Activated CD4-positive, alpha-beta T cell treated with anti-CD3 and anti-CD28 coated beads for 36 hours (primary cell): ENCODE results near the gene LIM2. TPM values are rescaled to one million over a fixed set of nuclear protein-coding genes. Genes with fewer than 3 reads are reported as not detected.
A peak's percentile ranks its signal among the peaks of the same experiment; 100 is the strongest.

ENCODE experiments used
- ATAC-seq: fragments of 200-7000 bp; cut with Tn5 transposase; one replicate; pipeline ENCODE4 v1.10.0; 2021; ENCODE audit warnings: mild to moderate bottlenecking, moderate library complexity
- CTCF ChIA-PET: fragments of 350-600 bp; sonication (Branson Sonifier 250); formaldehyde crosslinking; loops from one replicate; lab custom pipeline; 2021; ENCODE audit warnings: antibody characterized with exemption; lab: Charles Lee
- POLR2A ChIA-PET: fragments of 350-600 bp; sonication (Branson Sonifier 250); formaldehyde crosslinking; loops from one replicate; lab custom pipeline; 2021; ENCODE audit warnings: antibody characterized with exemption, inconsistent platforms; lab: Charles Lee
- DNase-seq: peaks from one replicate; pipeline ENCODE4 v3.0.0-alpha.2; 2020
- H3K27ac Mint-ChIP-seq: one replicate; pipeline ENCODE4 v1.8.0; 2021; ENCODE audit warnings: mixed read lengths
- H3K27me3 Mint-ChIP-seq: one replicate; pipeline ENCODE4 v1.8.0; 2021; ENCODE audit warnings: mixed read lengths
- H3K36me3 Mint-ChIP-seq: one replicate; pipeline ENCODE4 v1.8.0; 2021; ENCODE audit warnings: low read depth, mixed read lengths
- H3K4me1 Mint-ChIP-seq: one replicate; pipeline ENCODE4 v1.8.0; 2021; ENCODE audit warnings: mixed read lengths
- H3K4me3 Mint-ChIP-seq: one replicate; pipeline ENCODE4 v1.8.0; 2021; ENCODE audit warnings: mild to moderate bottlenecking, moderate library complexity, mixed read lengths
- H3K9me3 Mint-ChIP-seq: one replicate; pipeline ENCODE4 v1.8.0; 2021; ENCODE audit warnings: low read depth, mixed read lengths
- intact Hi-C, 2 experiments: fragments of 100-400 bp; cut with DNase I in 1 of 2; cut with micrococcal nuclease in 1 of 2; formaldehyde crosslinking; loops; one replicate each; pipeline versions ENCODE4 v1.14.2 to v1.15.1; 2022 to 2024; cut with DNase I, micrococcal nuclease
- total RNA-seq, 2 experiments: library from RNA; stranded (reverse); gene quantifications; one replicate each; pipeline ENCODE4 v1.2.3, GENCODE V29; 2021

Gene LIM2
- total RNA-seq, 2 experiments from 2014 or later = 0.27 TPM; not detected in 1

GRCh38 chr19:51365965-51366388 is 21.8 kb downstream of the LIM2 start, which contains the start of gene ETFB:
TSS of gene ETFB (minus strand) at chr19:51366388. CDS start at chr19:51366326, 62 bp downstream.
- POLR2A ChIA-PET = interaction anchor here (1.6 kb wide), 1 partner anchor 30 kb away, joined by 9 read pairs; no protein-coding TSS in a partner anchor
- peak within 1 kb of the TSS; percentile 90 for H3K4me3 Mint-ChIP-seq
- peaks cover 26% of the 10 kb centered on the region for H3K36me3 Mint-ChIP-seq
- H3K27ac Mint-ChIP-seq = peak within 1 kb of the TSS; percentile 97
- intact Hi-C loops = loop anchor here in 1 of 2 experiments (1.0 to 2.0 kb wide), 2 partner anchors 338 to 561 kb away; no protein-coding TSS in a partner anchor
- no peak for DNase-seq
- ATAC-seq = no peak
- peaks cover 51% of the 10 kb centered on the region for H3K4me1 Mint-ChIP-seq
- no peaks in the 10 kb centered on the region for H3K9me3 Mint-ChIP-seq
- CTCF ChIA-PET = interaction anchor here (0.6 to 1.2 kb wide), 4 partner anchors 19 to 662 kb away, joined by 3 to 5 read pairs (median 4); partner anchors contain the start of gene ZNF614
- H3K27me3 Mint-ChIP-seq = no peaks in the 10 kb centered on the region

- peak; percentile 45 for DNase-seq
- peak overlapping the region; percentile 96 for H3K27ac Mint-ChIP-seq
- intact Hi-C loops = no loop called here
- ChIA-PET POLR2A (interaction anchor here (1.6 kb wide), 2 partner anchors 25 to 30 kb away, joined by 7 to 9 read pairs; no protein-coding TSS in a partner anchor), CTCF (interaction anchor here (0.6 to 1.2 kb wide), 4 partner anchors 19 to 663 kb away, joined by 3 to 5 read pairs (median 4); partner anchors contain the start of gene ZNF614)
- peak overlapping the region; percentile 90 for H3K4me3 Mint-ChIP-seq
- H3K4me1 Mint-ChIP-seq = peaks cover 48% of the 10 kb centered on the region
- H3K9me3 Mint-ChIP-seq = no peaks in the 10 kb centered on the region
- H3K36me3 Mint-ChIP-seq = peaks cover 22% of the 10 kb centered on the region
- no peak for ATAC-seq
- H3K27me3 Mint-ChIP-seq = no peaks in the 10 kb centered on the region
These were observed 22.4 kb downstream of the LIM2 start for GRCh38 chr19:51365211-51365964.

GRCh38 chr19:51364200-51365106 is 23.3 kb downstream of the LIM2 start:
- ChIA-PET CTCF (interaction anchor here (1.1 to 1.6 kb wide), 2 partner anchors 10 to 32 kb away, joined by 3 to 6 read pairs; no protein-coding TSS in a partner anchor), POLR2A (interaction anchor here (1.6 kb wide), 1 partner anchor 24 kb away, joined by 7 read pairs; no protein-coding TSS in a partner anchor)
- Mint-ChIP-seq H3K27me3 (no peaks in the 10 kb centered on the region), H3K27ac (peak overlapping the region; percentile 82), H3K9me3 (no peaks in the 10 kb centered on the region), H3K4me1 (peaks cover 47% of the 10 kb centered on the region), H3K4me3 (peak overlapping the region; percentile 46), H3K36me3 (peaks cover 19% of the 10 kb centered on the region)
- ATAC-seq (no peak), DNase-seq (no peak)
- intact Hi-C loops = no loop called here

DNA sequence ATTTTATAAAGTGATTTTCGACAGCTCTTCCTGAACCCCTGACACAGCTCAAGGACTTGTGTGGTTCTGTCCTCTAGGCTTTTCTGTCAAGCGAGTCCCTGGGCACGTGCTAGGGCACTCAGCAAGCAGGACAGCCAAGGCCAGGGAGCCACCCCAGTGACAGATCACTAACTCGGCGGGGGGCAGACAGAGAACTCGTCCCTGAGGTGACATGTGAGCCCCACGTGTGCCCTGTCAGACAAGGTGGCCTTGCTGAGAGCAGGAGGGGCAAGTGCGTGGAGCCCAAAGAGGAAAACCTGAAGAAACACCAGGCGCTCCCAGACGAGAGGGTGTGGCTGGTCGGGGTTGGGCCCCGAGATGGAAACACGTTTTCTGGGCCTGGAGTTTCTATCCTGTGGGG is 26.5 kb downstream of the LIM2 start:
- Mint-ChIP-seq H3K9me3 (peaks cover under 1% of the 10 kb centered on the region), H3K27ac (no peak overlapping the region), H3K27me3 (no peaks in the 10 kb centered on the region), H3K4me1 (peaks cover 53% of the 10 kb centered on the region), H3K4me3 (no peak overlapping the region), H3K36me3 (peaks cover 19% of the 10 kb centered on the region)
- intact Hi-C loops = no loop called here
- DNase-seq (no peak), ATAC-seq (no peak)
- ChIA-PET POLR2A (no interaction called here), CTCF (no interaction called here)

DNA sequence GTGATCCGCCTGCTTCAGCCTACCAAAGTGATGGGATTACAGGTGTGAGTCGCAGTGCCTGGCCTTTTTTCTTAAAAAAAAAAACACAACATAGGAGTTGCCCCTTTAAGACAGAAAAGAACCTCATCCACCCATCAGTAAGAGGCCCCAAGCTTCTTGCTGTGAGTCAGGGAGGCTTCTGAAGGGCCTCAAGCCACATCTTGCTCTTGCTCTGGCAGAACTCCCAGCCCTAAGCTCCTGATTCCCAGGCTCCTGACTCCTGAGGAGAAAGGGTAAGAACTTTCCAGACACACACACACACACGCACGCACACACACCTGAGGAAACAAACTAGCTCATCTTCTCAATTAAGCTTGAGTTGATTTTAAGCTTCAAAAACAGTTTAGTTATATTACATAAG is 28.5 kb downstream of the LIM2 start:
- Mint-ChIP-seq H3K4me1 (peaks cover 55% of the 10 kb centered on the region), H3K36me3 (peaks cover 20% of the 10 kb centered on the region), H3K27ac (no peak overlapping the region), H3K9me3 (peaks cover 2% of the 10 kb centered on the region), H3K27me3 (no peaks in the 10 kb centered on the region), H3K4me3 (no peak overlapping the region)
- DNase-seq (no peak), ATAC-seq (no peak)
- intact Hi-C loops = no loop called here
- ChIA-PET POLR2A (interaction anchor here (0.6 kb wide), 1 partner anchor 1018 kb away, joined by 3 read pairs; no protein-coding TSS in a partner anchor), CTCF (interaction anchor here (0.6 to 1.8 kb wide), 4 partner anchors 11 to 62 kb away, joined by 3 to 9 read pairs (median 7); partner anchors contain the start of gene VSIG10L)

DNA sequence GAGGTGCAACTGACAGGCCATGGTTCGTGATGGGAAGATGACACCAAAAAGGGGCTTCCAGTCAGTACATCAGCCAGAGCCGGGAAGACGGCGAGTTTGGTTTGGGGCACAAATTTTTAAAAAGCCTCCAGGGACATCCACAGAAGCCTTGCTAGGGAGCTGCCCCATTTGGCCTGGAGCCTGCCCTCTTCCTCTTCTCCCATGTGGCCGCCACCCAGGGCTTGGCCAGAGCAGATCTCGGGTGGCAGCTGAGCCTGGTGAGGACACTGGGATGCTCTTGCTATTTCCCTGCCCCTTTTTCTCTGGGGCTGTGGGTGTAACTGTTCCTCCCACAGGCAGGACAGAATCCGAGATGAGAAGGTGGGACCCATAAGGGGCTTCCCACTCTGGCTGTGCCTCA is 29.8 kb downstream of the LIM2 start:
- no peaks in the 10 kb centered on the region for H3K27me3 Mint-ChIP-seq

GRCh38 chr19:51356159-51356801 is 31.5 kb downstream of the LIM2 start:
- POLR2A ChIA-PET = no interaction called here

More for the DNA sequence above, 29.8 kb downstream of the LIM2 start:
- ChIA-PET CTCF (interaction anchor here (0.6 kb wide), 1 partner anchor 105 kb away, joined by 3 read pairs; no protein-coding TSS in a partner anchor), POLR2A (no interaction called here)
- H3K36me3 Mint-ChIP-seq = peaks cover 19% of the 10 kb centered on the region
- peaks cover 2% of the 10 kb centered on the region for H3K9me3 Mint-ChIP-seq
- DNase-seq (no peak), ATAC-seq (no peak)
- H3K4me1 Mint-ChIP-seq = peaks cover 46% of the 10 kb centered on the region
- H3K4me3 Mint-ChIP-seq = no peak overlapping the region
- intact Hi-C loops = no loop called here
- H3K27ac Mint-ChIP-seq = no peak overlapping the region

DNA sequence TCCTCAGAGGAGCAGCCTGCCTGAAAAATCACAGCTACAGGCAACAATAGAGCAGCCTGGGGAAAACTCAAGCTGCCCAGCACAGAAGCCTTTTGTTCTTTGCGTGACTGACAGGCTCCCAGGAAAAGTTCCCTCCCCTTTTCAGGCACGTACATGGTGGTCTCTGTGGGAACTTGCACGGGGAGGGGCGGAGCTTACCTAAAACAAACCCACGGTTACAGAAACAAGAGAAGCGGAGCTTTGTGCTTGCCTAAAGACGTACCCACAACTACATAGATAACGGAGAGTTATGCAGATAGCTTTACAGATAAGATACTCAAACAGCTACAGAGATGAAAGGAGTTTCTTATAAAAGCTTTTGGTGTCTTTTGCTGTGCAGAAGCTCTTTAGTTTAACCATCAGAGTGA is 33.0 kb downstream of the LIM2 start:
- H3K4me3 Mint-ChIP-seq = peak overlapping the region; percentile 24
- H3K4me1 Mint-ChIP-seq = peaks cover 31% of the 10 kb centered on the region
- peak; percentile 84 for ATAC-seq
- intact Hi-C loops = no loop called here
- peak; percentile 48 for DNase-seq
- peaks cover 42% of the 10 kb centered on the region for H3K36me3 Mint-ChIP-seq
- peak overlapping the region; percentile 86 for H3K27ac Mint-ChIP-seq
- POLR2A ChIA-PET = interaction anchor here (0.6 to 1.7 kb wide), 3 partner anchors 11 to 18 kb away, joined by 3 to 5 read pairs (median 3); no protein-coding TSS in a partner anchor
- H3K27me3 Mint-ChIP-seq = no peaks in the 10 kb centered on the region
- peaks cover 2% of the 10 kb centered on the region for H3K9me3 Mint-ChIP-seq
- CTCF ChIA-PET = interaction anchor here (0.9 to 1.1 kb wide), 2 partner anchors 9 to 15 kb away, joined by 5 to 6 read pairs; no protein-coding TSS in a partner anchor

More at GRCh38 chr19:51356159-51356801, 31.5 kb downstream of the LIM2 start:
- CTCF ChIA-PET = interaction anchor here (0.6 to 1.0 kb wide), 3 partner anchors 17 to 811 kb away, joined by 3 to 4 read pairs (median 3); no protein-coding TSS in a partner anchor
- Mint-ChIP-seq H3K27me3 (no peaks in the 10 kb centered on the region), H3K9me3 (peaks cover 2% of the 10 kb centered on the region), H3K4me1 (peaks cover 34% of the 10 kb centered on the region), H3K27ac (no peak overlapping the region), H3K4me3 (no peak overlapping the region), H3K36me3 (peaks cover 29% of the 10 kb centered on the region)
- no peak for DNase-seq
- no peak for ATAC-seq
- intact Hi-C loops = no loop called here

- no peak for ATAC-seq
- H3K4me3 Mint-ChIP-seq = no peak overlapping the region
- H3K9me3 Mint-ChIP-seq = peaks cover 2% of the 10 kb centered on the region
- H3K36me3 Mint-ChIP-seq = peaks cover 39% of the 10 kb centered on the region
- POLR2A ChIA-PET = interaction anchor here (0.9 to 1.7 kb wide), 2 partner anchors 14 to 19 kb away, joined by 3 to 5 read pairs; no protein-coding TSS in a partner anchor
- H3K4me1 Mint-ChIP-seq = peaks cover 26% of the 10 kb centered on the region
- H3K27me3 Mint-ChIP-seq = no peaks in the 10 kb centered on the region
- H3K27ac Mint-ChIP-seq = peak overlapping the region; percentile 25
- intact Hi-C loops = no loop called here
- CTCF ChIA-PET = interaction anchor here (0.6 to 1.1 kb wide), 3 partner anchors 9 to 40 kb away, joined by 4 to 6 read pairs (median 5); no protein-coding TSS in a partner anchor
- no peak for DNase-seq
These were observed 33.6 kb downstream of the LIM2 start for GRCh38 chr19:51354103-51354741.
